GM23248 (cell line): Measurements from ENCODE around the gene MXRA8.

ENCODE experiments used
- EZH2 ChIP-seq: fragments of 200-600 bp; sonication (generic); IDR thresholded peaks from 2 replicates; pipeline ENCODE4 v1.6.1; 2018; ENCODE audit warnings: antibody characterized with exemption, mild to moderate bottlenecking; ENCODE audit not compliant: insufficient read depth, poor library complexity, severe bottlenecking
- EZH2phosphoT487 ChIP-seq: fragments of 200-600 bp; sonication (generic); IDR thresholded peaks from 2 replicates; pipeline ENCODE4 v1.6.1; 2018; ENCODE audit warnings: antibody characterized with exemption, moderate library complexity, mild to moderate bottlenecking, low read depth; ENCODE audit not compliant: insufficient read depth

DNA sequence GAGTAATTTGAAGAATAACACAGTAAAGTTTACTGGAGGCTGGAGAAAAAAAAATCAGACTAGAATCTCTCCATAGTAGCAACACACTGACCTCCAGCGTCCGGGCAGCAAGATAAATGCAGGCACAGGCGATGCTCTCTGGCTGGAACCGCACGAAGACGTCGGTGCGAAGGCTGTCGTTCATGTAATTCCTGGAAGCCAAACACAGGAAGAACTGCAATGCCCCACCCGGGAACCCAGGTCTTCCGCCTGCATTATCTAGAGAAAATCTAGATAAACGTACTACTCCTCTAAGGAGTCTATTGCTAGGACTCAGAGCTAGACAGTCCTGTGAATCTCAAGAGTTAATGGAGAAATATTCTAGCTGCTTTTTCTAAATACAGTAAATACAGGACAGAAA lies 32.3 kb upstream of the MXRA8 start:
- TF ChIP-seq EZH2 (no peak), EZH2phosphoT487 (no peak)
